Activated CD4-positive, alpha-beta T cell treated with anti-CD3 and anti-CD28 coated beads for 1 hour (primary cell): ENCODE measurements around the gene PML.
"Not testable (repeated sequence)": the region's sequence is repeated elsewhere in the genome, so short reads cannot be mapped to it uniquely, and the experiment has no call there.

Experiments used
- DNase-seq: peaks from one replicate; pipeline ENCODE4 v3.0.0-alpha.2; 2020

PML gene

DNA sequence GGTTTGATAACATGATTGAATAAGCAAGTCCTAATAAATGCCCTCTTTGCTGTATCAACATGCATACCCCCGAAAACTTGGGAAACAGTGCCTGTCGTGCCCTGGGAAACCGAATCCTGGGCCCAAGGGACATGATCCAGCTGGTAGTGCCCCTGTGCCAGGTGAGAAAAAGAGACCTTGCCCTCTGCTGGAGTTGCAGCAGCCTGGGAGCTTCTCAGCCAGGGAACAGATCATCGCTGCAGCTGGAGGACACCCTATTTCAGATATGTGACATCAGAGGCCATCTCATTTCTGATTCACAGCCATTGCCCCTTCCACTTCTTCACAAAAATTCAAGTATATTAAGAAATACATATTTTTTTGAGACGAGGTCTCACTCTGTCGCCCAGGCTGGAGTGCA is 34.7 kb upstream of the PML start:
- DNase-seq: no peak

DNA sequence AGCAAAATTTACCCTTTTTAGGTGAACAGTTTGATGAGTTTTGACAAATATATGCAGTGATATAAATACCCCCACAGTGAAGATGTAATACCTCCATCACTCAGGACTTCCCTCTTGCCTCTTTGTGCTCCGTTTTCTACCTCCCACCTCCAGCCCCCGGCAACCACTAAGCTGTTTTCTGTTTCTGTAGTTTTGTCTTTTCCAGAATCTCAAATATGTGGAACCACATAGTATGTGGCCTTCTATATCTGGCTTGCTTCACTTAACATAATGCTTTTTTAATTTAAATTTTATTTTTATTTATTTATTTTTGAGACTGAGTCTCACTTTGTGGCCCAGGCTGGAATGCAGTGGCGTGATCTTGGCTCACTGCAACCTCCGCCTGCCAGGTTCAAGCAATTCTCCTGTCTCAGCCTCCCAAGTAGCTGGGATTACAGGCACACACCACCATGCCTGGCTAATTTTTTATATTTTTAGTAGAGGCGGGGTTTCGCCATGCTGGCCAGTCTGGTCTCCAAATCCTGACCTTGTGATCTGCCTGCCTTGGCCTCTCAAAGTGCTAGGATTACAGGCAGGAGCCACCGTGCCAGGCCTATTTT is 33.9 kb upstream of the PML start:
- DNase-seq: not testable (repeated sequence)

DNA sequence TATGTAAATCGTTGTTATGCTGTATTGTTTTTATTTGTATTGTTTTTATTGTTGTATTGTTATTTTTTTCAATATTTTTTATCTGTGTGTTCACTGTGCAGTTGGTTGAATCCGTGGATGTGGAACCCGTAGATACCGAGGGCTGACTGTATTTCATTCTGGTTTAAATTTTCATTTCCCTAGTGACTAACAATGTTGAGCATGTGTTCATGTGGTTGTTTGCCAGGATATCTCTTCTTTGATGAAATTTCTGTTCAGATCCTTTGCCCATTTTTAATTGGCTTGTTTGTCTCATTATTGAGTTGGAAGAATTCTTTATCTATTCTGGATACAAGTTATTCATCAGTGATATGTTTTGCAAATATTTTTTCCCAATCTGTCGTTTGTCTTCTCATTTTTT is 32.1 kb upstream of the PML start:
- no peak for DNase-seq

DNA sequence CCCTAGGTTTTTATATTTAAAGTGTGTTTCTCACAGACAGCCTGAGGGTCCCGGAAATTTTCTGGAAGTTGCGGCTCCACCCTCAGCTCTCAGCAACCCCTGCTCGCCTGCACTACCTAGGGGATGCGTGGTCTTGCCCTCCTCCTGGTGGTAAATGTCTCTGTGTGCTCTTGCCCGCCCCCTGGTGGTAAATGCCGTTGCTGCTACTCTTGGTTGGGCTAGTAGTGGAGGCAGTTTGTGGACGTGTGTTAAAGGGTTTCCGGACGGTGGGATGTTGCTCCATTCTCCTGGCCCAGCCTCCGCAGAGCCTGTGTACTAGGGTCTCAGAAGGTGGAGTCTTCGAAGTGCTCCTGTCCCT is 29.8 kb upstream of the PML start:
- DNase-seq: peak; percentile 75

DNA sequence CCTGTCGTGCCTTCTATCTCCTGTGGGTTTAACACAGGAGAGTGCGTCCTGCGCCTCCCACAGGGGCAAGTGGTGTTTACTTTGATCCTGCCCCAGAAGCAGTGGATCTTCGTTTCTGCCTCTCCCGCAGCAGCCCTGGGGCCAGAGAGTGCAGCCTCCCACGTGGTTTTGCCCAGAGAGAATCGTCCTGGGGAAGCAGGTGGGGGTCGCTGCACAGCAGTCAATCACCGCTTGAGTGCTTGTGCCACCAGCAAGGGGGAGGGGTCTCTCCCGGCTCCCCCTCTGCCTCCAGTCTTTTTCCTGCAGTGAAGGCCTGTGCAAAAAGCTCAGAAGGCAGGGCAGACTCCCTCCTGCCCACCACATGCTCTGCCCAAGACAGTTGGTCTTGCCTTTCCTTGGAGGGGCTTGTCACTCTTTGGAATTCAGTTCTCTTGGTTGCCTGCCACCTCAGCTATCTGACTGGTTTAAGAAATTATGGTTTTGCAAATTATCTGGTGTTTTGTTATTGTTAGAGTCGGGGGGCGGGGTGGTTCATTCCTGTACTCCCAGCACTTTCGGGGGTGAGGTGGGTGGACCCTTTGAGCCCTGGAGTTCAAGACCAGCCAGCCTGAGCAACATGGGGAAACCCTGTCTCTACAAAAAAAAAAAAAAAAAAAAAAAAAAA is 29.3 kb upstream of the PML start:
- DNase-seq: no peak

DNA sequence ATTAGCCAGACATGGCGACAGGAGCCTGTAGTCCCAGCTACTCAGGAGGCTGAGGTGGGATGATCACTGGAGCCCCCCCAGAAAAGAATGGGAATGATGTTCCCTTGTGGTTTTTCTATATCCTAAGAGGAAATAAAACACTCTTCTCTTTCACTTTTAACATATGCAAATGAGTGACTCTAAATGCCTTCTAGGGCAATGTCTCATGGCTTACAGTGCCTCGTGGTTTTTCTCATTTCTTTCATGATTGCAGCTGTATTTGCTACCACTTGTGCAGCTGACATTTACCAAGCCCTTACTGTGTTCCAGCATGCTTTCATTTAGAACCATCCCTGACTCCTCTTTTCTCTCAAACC is 28.8 kb upstream of the PML start:
- DNase-seq: no peak

DNA sequence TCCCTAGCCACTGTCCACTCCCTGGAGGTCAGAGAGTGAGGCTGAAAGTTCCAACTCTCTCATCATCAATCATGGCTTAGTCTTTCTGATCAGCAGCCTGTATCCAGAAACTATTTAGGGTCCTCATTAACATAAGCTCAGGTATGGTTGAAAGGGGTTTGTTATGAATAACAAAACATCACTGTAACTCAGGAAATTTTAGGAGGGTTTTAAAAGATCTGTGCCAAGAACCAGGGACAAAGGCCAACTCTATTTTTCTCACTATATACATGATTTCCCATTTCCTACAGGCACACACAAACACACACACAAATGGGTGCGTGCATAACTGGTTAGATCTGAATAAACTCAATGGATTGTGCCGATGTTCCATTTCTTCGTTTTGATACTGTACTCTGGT is 26.1 kb upstream of the PML start:
- DNase-seq: no peak

DNA sequence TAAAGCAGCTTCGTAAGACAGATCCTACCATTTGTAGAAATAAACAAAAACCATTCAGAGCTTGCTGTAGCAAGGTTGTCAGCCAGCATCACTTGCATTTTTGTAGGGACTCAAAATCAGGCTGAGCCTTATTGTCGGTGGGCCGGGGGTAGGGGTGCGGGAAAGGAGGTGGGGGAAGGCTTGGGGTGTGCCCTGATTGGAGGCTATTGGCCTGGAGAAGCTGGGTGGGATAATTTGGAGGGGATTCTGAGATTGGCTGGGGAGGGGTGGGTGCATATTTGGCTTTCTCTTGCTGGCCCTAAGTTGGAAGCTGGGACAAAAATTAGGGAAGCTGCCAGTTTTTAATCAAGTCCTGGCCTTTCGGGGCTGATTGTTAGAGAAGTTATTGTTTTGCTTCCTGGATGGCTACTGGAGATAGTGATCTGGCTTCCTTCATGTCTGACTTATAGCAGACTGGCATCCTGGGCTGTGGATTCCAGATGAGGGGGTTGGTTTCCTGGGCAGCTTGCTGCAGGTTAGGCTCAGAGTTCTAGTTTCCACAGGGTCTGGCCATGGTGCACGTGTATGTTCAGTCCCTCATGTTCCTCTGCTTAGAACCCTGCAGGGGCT is 25.3 kb upstream of the PML start:
- no peak for DNase-seq

DNA sequence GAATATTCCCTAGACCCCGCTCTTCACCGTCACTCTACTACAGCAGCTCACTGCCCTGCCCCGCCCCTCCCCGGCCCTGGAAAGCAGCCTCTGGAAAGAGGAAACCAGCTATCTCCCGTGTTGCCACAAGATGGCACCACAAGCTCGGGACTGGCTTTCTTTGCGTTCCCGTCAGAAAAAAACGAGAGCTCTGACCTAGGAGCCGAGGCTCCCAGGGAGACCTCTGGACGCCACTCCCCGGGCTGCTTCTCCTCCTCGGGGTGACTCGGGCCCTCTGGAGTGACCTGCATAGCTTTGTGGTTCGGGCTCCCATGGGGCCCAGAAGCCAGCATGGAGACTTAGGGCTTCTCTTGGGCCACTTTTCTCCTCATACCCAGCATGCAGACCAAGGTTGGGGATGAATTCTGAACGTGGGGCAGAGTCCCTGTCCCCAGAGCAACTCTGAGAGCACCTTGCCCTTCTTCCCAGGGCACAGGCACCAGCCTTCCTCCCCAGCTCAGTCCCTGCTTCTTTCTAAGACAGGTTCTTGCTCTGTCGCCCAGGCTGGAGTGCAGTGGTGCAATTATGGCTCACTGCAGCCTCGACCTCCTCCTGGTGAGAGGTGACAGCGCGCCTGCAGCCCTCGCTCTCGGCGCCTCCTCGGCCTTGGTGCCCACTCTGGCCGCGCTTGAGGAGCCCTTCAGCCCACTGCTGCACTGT is 21.4 kb upstream of the PML start:
- DNase-seq: peak; percentile 70

DNA sequence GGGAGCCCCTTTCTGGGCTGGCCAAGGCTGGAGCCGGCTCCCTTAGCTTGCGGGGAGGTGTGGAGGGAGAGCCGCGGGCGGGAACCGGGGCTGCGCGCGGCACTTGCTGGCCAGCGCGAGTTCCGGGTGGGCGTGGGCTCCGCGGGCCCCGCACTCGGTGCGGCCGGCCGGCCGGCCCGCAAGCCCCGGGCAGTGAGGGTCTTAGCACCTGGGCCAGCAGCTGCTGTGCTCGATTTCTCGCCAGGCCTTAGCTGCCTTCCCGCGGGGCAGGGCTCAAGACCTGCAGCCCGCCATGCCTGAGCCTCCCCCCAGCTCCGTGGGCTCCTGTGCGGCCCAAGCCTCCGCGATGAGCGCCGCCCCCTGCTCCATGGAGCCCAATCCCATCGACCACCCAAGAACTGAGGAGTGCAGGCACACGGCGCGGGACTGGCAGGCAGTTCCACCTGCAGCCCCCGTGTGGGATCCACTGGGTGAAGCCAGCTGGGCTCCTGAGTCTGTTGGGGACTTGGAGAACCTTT is 20.8 kb upstream of the PML start:
- DNase-seq: not testable (repeated sequence)

DNA sequence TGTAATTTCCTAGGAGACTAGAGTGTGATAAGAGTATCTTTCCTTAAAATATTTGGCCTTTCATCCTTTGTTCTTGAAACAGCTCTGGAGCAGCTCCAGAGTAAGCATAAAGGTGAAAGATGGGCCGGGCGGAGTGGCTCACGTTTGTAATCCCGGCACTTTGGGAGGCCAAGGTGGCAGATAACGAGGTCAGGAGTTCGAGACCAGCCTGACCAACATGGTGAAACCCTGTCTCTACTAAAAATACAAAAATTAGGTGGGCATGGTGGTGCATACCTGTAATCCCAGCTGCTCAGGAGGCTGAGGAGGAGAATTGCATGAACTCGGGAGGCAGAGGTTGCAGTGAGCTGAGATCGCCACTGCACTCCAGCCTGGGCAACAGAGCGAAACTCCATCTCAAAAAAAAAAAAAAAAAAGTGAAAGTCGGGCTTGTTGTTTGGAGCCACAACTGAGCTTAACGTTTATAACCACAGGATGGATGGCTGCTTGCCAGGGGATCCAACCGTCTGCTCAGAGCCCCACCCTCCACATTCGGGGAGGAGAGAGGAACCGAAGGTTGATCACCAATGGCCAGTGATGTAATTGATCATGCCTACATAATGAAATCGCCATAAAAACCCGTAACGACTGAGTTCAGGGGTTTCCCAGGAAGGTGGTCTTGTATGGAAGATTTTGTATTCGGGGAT is 18.9 kb upstream of the PML start:
- DNase-seq: not testable (repeated sequence)

DNA sequence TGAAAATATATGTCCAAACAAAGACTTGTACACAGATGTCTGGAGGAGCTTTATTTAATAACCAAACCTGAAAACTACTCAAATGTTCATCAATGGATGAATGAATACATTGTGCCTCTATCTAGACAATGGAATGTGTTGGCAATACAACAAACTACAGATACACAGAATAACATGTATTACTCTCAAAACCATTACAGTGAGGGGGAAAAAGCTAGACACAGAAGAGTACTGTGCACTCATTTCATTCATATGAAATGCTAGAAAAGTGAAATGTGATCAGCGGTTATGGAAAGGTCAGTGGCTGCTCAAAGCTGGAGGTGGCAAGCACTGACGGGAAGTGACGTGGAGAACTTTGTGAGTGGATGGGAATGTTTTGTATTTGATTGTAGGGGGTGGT is 15.6 kb upstream of the PML start:
- DNase-seq: no peak

DNA sequence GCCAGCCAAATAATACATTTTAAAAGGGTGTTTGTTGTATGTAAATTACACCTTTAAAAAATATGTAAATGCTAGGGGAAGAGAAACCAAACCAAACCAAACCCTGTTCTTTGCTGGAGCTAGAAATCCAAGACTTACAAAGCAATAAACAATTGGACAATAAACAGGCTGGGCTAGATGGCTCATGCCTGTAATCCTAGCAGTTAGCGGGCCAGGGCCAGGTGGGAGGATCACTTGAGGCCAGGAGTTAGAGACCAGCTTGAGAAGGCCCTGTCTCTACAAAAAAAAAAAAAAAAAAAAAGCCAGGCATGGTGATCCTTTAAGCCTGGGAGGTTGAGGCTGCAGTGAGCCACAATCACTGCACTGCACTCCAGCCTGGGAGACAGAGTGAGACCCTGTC is 14.9 kb upstream of the PML start:
- DNase-seq: no peak

DNA sequence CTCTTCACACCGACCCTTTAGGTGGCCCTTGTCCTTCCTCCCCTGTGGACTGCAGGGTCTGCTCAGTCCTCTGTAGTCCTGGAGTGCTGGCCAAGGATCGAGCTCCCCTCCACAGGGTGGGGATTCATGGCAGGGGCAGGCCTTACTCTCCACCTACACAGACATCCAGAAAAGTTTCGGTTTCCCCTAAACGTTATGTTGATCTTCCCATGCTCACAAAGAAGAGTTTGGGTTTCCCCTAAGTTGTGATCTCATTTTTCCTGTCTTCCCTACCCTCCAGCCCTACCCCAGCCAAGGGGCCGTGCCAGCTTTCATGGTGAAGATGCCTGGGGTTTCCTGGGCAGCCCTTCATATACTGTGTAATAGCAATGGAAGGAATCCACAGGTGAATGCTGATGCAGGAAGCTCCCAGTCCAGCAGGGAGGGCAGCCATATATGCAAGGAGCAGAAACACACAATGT is 12.7 kb upstream of the PML start:
- no peak for DNase-seq

DNA sequence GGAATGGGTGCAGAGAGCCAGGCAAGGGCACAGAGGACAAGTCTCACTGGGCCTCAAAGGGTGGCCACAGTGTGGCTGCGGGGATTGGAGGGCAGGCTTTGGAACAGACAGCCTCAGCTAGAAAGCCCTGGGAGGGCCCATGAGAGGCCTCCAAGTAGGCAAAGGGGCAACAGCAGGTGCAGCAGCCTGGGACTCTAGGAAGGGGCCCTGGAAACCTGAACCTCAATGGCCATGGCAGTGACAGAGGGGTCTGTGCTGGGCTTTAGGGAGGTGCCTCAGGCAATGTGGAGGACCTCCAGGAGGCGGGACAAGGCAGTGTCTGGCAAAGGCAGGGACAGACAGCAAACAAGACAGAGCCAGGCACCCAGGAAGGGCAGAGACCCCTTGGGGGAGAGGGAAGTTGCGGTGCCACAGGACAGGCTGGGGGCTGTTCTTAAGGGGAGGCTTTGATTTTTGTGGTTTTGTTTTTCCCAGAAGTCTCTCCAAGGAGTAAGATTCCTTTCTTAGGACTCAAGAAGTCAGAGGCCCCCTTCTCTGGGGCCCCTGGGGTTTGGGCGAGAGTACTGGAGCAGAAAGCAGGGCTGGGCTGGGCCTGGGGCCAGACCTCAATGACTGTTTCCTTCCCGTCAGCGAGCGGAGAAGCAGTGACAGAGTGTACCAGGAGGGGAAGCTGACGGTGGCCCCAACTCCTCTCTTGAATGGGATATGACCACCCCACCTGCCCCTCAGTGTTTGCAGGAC is 12.1 kb upstream of the PML start:
- DNase-seq: no peak

DNA sequence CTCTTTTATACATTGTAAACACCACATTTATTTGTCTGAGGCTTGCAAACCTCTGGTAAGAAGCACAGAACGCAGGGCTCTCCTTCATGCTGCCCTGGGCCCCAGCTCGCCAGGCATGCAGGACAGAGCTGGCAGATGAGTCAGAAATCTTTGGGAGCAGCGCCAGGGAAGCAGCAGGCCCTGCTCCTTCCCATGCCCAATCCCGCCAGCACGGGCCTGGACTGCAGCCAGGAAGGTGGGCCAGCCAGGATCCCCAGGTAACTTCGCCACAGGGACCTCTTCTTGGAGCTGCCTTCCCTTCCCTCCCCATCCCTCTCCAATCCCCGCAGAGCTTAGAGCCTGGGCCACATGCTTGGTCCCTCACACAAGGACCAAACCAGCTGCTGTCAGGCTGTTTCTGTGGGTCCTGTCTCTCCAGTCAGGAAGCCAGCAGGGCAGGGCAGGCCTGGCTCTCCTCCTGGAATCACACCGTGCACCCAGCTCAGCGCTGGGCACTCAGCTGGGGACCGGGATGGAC is 11.2 kb upstream of the PML start:
- DNase-seq: no peak

DNA sequence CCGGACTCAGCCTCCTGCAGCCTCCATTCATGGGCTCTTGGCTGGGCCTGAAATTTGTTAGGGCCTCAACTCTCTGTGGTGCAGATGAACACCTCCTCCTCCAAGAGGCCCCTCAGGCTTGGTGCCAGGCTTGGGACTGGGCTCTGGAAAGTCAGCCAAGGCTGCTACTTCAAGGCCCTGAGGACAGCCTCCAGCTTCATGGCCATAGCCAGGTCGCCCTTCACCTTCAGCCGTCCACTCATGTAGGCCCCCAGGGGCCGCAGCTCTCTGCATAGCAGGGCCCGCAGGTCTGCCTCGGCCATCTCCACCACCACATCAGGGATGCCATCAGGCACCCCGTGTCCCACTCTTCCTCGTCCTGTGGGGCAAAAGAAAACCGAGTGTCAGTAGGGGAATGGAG is 10.7 kb upstream of the PML start:
- DNase-seq: no peak

DNA sequence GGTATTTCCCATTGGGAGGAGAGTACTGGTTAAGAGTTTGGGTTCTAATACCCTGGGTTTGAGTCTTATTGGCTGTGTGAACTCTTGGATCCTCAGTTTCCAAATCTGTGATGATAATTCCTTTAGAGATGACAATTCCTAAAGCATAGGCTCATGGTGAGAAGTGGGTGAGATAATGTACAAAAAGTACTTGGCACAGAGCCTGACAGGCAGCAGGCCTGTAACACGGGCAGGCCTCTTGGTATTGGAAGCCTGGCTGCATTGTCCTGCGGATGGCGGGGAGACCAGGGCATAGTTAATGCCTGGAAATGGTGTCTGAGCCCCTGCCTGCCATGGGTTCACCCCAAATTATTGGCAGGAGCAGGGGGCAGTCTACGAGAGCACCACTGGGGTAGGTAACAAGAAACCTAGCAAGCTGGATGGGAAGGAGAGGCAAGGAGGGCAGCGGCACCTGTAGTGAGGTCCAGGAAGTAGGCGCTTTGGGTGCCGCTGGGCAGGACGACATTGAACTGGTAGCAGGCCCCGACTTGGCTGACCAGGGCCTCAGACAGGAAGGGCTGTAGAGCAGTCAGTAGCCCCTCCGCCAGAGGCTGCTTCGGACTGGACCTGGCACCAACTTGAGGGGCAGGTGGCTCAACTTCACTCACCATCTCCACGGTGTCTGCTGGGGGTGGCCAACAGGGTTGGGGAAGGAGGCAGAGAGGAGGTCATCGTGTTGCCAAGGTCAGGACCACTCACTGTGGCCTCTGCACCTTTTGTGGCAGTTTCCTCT is 10.1 kb upstream of the PML start:
- DNase-seq: no peak

DNA sequence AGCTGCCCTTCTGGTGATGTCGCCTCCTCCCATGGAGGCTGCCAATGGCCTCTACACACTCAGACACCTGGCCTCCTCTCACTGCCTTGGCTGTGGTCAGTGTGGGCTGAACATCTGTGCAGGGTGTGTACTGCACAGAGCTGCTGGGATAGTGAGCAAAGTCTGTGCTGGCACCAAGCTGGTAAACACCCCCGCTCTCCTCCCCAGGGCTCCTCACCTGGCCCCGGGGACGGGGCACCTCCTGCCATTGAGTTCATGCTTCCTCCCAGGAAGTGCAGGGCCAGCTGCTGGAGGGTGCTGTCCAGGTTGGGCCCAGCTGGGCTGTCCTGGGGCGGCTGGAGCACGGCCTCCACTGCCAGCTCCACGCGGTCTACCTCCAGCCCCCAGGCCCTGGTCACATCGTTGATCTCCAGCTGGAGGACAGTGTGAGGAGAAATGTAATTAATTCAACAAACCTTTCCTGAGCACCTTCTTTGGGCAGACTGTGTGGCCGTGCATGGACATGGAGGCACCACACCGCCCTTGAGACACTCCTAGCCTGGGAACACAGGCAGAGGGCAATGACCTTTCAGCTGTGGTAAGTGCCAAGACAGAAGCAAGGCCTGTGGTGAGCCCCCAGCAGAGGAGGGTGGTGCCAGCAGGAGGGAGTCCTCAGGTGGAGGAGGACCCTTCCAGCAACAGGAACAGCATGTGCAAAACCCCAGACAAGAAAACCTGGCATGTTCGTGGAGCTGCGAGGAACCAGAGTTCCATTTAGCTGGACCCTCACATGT is 9.2 kb upstream of the PML start:
- DNase-seq: no peak

DNA sequence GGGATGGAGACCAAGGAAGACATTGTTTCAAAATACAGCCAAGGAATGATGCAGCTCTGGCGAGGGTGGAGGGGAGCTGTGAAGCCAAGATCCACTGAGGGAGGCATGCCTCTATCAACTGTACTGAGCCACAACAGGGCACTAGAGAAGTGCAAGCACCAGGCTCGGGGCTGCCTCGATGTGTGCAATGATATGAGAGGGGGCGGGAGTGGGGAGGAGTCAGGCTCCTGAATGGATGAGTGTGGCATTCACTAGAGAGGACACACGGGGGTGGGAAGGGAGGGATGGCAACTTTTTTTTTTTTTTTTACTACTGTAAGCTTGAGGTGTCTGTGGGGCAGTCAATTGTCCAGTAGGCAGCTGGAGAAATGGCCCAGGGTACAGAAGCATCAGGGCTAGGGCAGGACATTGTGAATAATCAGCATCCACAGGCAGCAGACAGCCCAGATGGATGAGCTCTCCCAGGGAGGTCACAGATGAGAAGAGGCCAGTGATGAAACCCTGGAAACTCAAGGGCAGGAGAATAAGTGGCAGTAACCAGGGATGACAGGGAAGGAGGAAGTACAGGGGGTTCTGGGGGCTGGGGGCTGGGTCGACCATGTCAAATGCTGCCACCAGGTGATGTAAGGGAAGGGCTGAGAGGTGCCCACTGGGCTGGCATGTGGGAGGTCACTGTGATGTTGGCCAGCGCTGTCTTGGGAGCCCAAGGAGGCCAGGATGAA is 8.3 kb upstream of the PML start:
- no peak for DNase-seq
